Upper lobe of right lung (tissue), 1 donor: ENCODE data around the gene CTAGE8. TPM values are rescaled to one million over a fixed set of nuclear protein-coding genes. Genes with fewer than 3 reads are reported as not detected.
"Not testable (repeated sequence)": the region's sequence is repeated elsewhere in the genome, so short reads cannot be mapped to it uniquely, and the experiment has no call there.

Experiments
- ATAC-seq: fragments of 200-7000 bp; cut with Tn5 transposase; one replicate; pipeline ENCODE4 v1.9.1; 2020; ENCODE audit warnings: mild to moderate bottlenecking, moderate library complexity
- DNase-seq: peaks from one replicate; pipeline ENCODE4 v3.0.0-alpha.2; 2020
- H3K27ac ChIP-seq: fragments of 200-600 bp; one replicate; pipeline ENCODE4 v1.8.0; 2022
- H3K27me3 ChIP-seq: fragments of 200-600 bp; one replicate; pipeline ENCODE4 v1.8.0; 2022; ENCODE audit warnings: mild to moderate bottlenecking
- H3K36me3 ChIP-seq: fragments of 200-600 bp; one replicate; pipeline ENCODE4 v1.8.0; 2022
- H3K4me1 ChIP-seq: fragments of 200-600 bp; one replicate; pipeline ENCODE4 v1.8.0; 2022
- H3K4me3 ChIP-seq: fragments of 200-600 bp; one replicate; pipeline ENCODE4 v1.8.0; 2022; ENCODE audit warnings: mild to moderate bottlenecking
- H3K9me3 ChIP-seq: fragments of 200-600 bp; one replicate; pipeline ENCODE4 v1.8.0; 2022
- intact Hi-C: fragments of 100-400 bp; cut with DNase I; formaldehyde crosslinking; loops from one replicate; pipeline ENCODE4 v1.11.0; 2022
- total RNA-seq: library from RNA; stranded (reverse); fragmentation: NEBNext Ultra II Directional; extraction: Animal tissue kit (Norgen Biotek cat#: 25700); gene quantifications from one replicate; pipeline ENCODE4 v1.2.1, GENCODE V29; 2021
- donor health status: DM: no; HTN: yes; CAD: no; lungs with severe emphysema.

The CTAGE8 gene
- total RNA-seq, 1 donor from 2014 or later: 4.9 TPM

GRCh38 chr7:144245372-144245771 lies 23.7 kb downstream of the CTAGE8 start:
- H3K36me3 ChIP-seq, DNase-seq, intact Hi-C loops, H3K9me3 ChIP-seq, H3K4me3 ChIP-seq, H3K27me3 ChIP-seq, H3K4me1 ChIP-seq, H3K27ac ChIP-seq: not testable (repeated sequence)
- peak; percentile 86 for ATAC-seq

DNA sequence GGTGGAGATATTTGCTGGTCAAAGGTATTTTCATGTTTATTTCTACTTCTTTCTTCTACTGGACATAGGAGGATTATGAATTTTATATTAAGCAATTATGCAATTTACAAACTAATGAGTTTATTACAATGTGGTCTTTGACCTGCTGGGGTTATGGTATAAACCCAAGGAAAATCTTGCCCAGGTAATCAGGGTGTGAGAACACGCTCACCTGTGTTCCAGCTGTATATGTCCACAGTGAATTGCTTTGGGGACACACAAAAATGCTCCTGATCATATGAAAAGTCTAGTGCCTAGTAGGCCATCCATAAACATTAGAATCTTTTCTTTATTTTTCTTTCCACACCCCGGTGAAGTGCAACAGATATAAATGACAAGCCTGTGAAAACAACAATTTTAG lies 29.7 kb downstream of the CTAGE8 start, which contains the start of gene OR2A42:
Gene OR2A42, minus strand, starts transcription at position 241 of the 400 bp plus-strand sequence. CDS start 6,762 bp downstream, outside the sequence.
- H3K4me1 ChIP-seq, intact Hi-C loops: not testable (repeated sequence)

GRCh38 chr7:144238530-144239082 lies 30.5 kb downstream of the CTAGE8 start:
- H3K36me3 ChIP-seq, intact Hi-C loops, H3K4me1 ChIP-seq, H3K27me3 ChIP-seq, H3K4me3 ChIP-seq, H3K9me3 ChIP-seq, DNase-seq, H3K27ac ChIP-seq: not testable (repeated sequence)
- ATAC-seq: peak; percentile 42

More for the DNA sequence above, 29.7 kb downstream of the CTAGE8 start, which contains the start of gene OR2A42:
- ATAC-seq, H3K27me3 ChIP-seq, H3K27ac ChIP-seq, H3K36me3 ChIP-seq, DNase-seq, H3K9me3 ChIP-seq, H3K4me3 ChIP-seq: not testable (repeated sequence)

DNA sequence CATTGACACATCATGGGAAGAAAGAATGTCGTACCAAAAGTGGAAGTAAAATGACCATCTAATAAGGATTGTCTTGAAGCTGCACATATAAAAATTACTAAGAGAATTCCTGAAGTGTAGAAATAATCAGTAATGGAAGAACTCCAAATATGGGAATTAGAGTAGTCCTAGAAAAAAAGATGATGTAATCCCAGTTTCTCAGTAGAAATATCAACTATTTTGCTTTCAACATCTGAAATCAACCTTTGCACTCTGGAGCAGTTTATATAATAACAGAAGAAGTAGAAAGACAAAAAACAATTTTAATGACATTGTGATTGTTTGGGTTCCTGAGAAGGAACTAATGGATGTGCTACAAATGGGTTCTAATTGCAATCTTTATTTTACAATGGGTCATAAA lies 36.0 kb downstream of the CTAGE8 start:
- intact Hi-C loops, ATAC-seq, H3K27me3 ChIP-seq, H3K27ac ChIP-seq, H3K4me3 ChIP-seq, H3K9me3 ChIP-seq, H3K4me1 ChIP-seq, DNase-seq, H3K36me3 ChIP-seq: not testable (repeated sequence)

DNA sequence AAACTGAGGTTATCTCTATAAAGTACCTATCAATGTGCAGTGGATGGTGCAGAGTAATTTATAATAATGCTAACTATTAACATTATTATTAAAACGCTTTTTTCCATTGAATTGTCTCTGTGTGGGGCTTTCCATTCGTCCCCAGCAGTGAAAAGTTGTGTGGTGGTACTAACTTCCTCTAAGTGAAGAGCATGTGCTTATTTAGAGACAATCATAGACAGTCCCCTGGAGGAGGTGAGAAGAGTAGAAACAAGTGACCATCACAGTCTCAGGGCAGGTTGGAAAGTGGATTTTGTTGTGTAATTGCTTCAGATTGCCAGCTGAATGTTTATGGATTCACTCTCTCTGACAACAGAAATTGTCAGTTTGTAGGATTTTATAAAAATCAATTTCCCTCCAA lies 38.1 kb downstream of the CTAGE8 start:
- ATAC-seq, H3K36me3 ChIP-seq, H3K4me1 ChIP-seq, H3K27ac ChIP-seq, H3K27me3 ChIP-seq, intact Hi-C loops, H3K9me3 ChIP-seq, H3K4me3 ChIP-seq, DNase-seq: not testable (repeated sequence)

DNA sequence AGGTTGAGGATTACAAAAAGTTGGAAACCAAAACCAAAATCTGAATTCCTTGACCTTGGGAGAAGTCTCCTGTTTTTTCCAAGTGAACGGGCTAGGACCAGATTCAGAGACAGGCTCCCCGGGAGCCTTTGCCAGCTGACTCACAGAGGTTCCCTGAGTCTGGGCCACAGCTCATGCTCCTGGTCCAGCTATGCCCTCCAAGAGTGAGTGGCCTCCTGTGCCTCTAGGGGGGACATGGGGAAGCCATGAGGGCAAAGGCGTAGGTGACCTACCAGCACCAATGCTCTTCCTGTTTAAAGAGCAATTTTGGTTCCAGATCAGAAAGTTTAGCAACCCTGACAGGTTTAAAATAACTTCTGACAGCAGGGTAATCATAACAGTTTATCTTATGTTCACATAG lies 40.3 kb downstream of the CTAGE8 start:
- ATAC-seq (peak; percentile 60), DNase-seq (peak; percentile 58)
- H3K9me3 ChIP-seq, H3K27ac ChIP-seq, intact Hi-C loops, H3K36me3 ChIP-seq, H3K4me1 ChIP-seq, H3K4me3 ChIP-seq, H3K27me3 ChIP-seq: not testable (repeated sequence)

DNA sequence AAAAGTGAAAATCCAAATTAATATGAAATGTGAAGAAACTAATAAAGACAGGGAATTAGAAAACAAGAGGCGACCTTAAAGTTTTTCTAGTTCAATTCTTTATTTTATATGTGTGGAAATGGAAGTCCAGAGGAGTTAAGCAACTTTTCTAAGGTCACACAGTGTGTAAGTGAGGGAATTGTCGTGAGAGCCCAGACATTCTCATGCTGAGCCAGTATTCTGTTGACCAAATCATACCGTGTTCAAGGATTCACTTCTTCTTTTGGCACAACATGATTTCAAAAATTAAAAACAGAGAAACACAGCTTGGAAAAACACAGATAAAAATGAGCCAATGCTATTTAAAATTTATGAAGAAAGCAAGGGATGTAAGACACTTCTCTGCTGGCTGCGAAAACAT lies 42.2 kb downstream of the CTAGE8 start:
- peak; percentile 59 for ATAC-seq
- H3K4me3 ChIP-seq, H3K27ac ChIP-seq, DNase-seq, H3K4me1 ChIP-seq, intact Hi-C loops, H3K27me3 ChIP-seq, H3K36me3 ChIP-seq, H3K9me3 ChIP-seq: not testable (repeated sequence)

GRCh38 chr7:144223675-144224074 lies 45.4 kb downstream of the CTAGE8 start:
- DNase-seq, H3K4me3 ChIP-seq, intact Hi-C loops, H3K4me1 ChIP-seq, H3K9me3 ChIP-seq, H3K36me3 ChIP-seq, H3K27me3 ChIP-seq, H3K27ac ChIP-seq, ATAC-seq: not testable (repeated sequence)

DNA sequence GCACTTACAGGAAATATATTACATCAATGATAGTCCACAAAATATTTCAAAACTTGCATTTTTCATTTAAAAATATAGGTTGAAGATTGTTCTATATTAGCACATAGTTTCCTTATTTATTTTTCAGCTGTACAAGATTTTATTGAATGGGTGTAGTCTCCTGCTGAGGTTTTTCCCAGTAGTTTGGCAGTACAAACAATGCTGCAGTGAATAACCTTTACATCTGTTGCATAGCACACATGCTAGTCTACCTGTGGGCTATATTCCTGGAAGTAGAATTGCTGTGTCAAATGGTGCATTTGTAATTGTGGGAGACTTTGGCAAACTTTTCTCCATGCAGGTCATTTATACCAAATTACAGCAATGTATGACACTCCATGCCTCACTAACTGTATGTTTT lies 48.6 kb downstream of the CTAGE8 start:
- H3K27ac ChIP-seq, H3K4me1 ChIP-seq, H3K4me3 ChIP-seq, DNase-seq, ATAC-seq, intact Hi-C loops, H3K27me3 ChIP-seq, H3K36me3 ChIP-seq, H3K9me3 ChIP-seq: not testable (repeated sequence)

- H3K36me3 ChIP-seq, H3K27ac ChIP-seq, DNase-seq, intact Hi-C loops, H3K4me3 ChIP-seq, H3K4me1 ChIP-seq, H3K27me3 ChIP-seq, H3K9me3 ChIP-seq: not testable (repeated sequence)
- ATAC-seq: peak; percentile 35
Measured at GRCh38 chr7:144219149-144219548, 49.9 kb downstream of the CTAGE8 start.

- DNase-seq, H3K4me3 ChIP-seq, H3K4me1 ChIP-seq, H3K36me3 ChIP-seq, intact Hi-C loops, H3K27ac ChIP-seq, H3K27me3 ChIP-seq, H3K9me3 ChIP-seq, ATAC-seq: not testable (repeated sequence)
Measured at GRCh38 chr7:144218581-144218980, 50.5 kb downstream of the CTAGE8 start.

- intact Hi-C loops, H3K9me3 ChIP-seq, H3K4me3 ChIP-seq, H3K27ac ChIP-seq, H3K4me1 ChIP-seq, H3K36me3 ChIP-seq, DNase-seq, H3K27me3 ChIP-seq: not testable (repeated sequence)
- peak; percentile 55 for ATAC-seq
Measured at GRCh38 chr7:144217200-144217599, 51.9 kb downstream of the CTAGE8 start.
